HCT116 (cell line): ENCODE measurements around the gene TRPV5. TPM values are rescaled to one million over a fixed set of nuclear protein-coding genes. Genes with fewer than 3 reads are reported as not detected.

ENCODE experiments used
- ATAC-seq: fragments of 200-7000 bp; cut with Tn5 transposase; 2 replicates; pipeline ENCODE4 v1.9.1; 2020; ENCODE audit warnings: mild to moderate bottlenecking, moderate library complexity
- BruUV-seq: library from RNA; stranded (reverse); fragments of 400-500 nt; replicated peaks from 2 replicates; lab custom pipeline; 2021; lab: Mats Ljungman, UMichigan
- CTCF ChIA-PET: fragments of 300-600 bp; sonication (Branson Sonifier 250); formaldehyde crosslinking; loops from one replicate; lab custom pipeline; 2021; ENCODE audit warnings: antibody characterized with exemption; lab: Charles Lee
- POLR2A ChIA-PET: fragments of 300-600, 350-600 bp; sonication (Branson Sonifier 250); formaldehyde crosslinking; loops from one replicate; lab custom pipeline; 2021; ENCODE audit warnings: antibody characterized with exemption; lab: Charles Lee
- RAD21 ChIA-PET, 2 experiments: fragments of 300-600 bp; sonication (Branson Sonifier 250); formaldehyde crosslinking; loops; one replicate each; lab custom pipeline; 2023; ENCODE audit warnings: low total read pairs in 2 of 2; ENCODE audit not compliant: uncharacterized antibody in 2 of 2, unreplicated experiment in 2 of 2, low non-redundant PET in 1 of 2; lab: Charles Lee
- DNase-seq: peaks from one replicate; pipeline ENCODE4 v3.0.0-alpha.2; 2010; ENCODE audit warnings: low read depth, low spot score
- H2AFZ ChIP-seq: fragments of 200-600 bp; shearing (Covaris generic), sonication (generic); 2 replicates; pipeline ENCODE4 v1.6.1; 2017; ENCODE audit warnings: low read depth, mixed run types, mixed read lengths, antibody characterized with exemption, low read length; ENCODE audit not compliant: poor library complexity, severe bottlenecking
- H3K27ac ChIP-seq: 2 replicates; pipeline ENCODE4 v1.5.1; 2012; ENCODE audit warnings: low read depth, low read length
- H3K27me3 ChIP-seq: fragments of 200-600 bp; sonication (generic); 2 replicates; pipeline ENCODE4 v1.6.1; 2016; ENCODE audit warnings: mixed run types, low read length, mixed read lengths; ENCODE audit not compliant: insufficient read depth
- H3K36me3 ChIP-seq, 2 experiments: fragments of 200-500 bp in 1 of 2; fragments of 200-600 bp in 1 of 2; sonication (Bioruptor generic) in 1 of 2; sonication (generic) in 1 of 2; 2 replicates each; pipeline versions ENCODE4 v1.5.1 to v1.6.1; 2014 to 2016; ENCODE audit warnings: low read length in 2 of 2, inconsistent platforms in 1 of 2, mixed read lengths in 1 of 2, mixed run types in 1 of 2; ENCODE audit not compliant: insufficient read depth in 2 of 2, control insufficient read depth in 1 of 2
- H3K4me1 ChIP-seq, 2 experiments: fragments of 200-600 bp in 1 of 2; sonication (generic) in 1 of 2; 2 replicates each; pipeline versions ENCODE4 v1.5.1 to v1.6.1; 2012 to 2017; ENCODE audit warnings: low read length in 2 of 2, inconsistent platforms in 1 of 2, mild to moderate bottlenecking in 1 of 2, mixed read lengths in 1 of 2, mixed run types in 1 of 2, moderate library complexity in 1 of 2; ENCODE audit not compliant: insufficient read depth in 2 of 2, control insufficient read depth in 1 of 2
- H3K4me2 ChIP-seq: fragments of 200-600 bp; sonication (generic); 2 replicates; pipeline ENCODE4 v1.6.1; 2017; ENCODE audit warnings: mixed run types, low read length, mixed read lengths
- H3K4me3 ChIP-seq, 2 experiments: fragments of 200-600 bp in 1 of 2; sonication (generic) in 1 of 2; replicated peaks in 1 of 2; 2 replicates each; pipeline ENCODE4 v1.5.1; 2011 to 2016; ENCODE audit warnings: low read length in 2 of 2, control low read depth in 1 of 2, low read depth in 1 of 2, mild to moderate bottlenecking in 1 of 2, mixed read lengths in 1 of 2, mixed run types in 1 of 2
- H3K79me2 ChIP-seq: fragments of 200-600 bp; sonication (generic); 2 replicates; pipeline ENCODE4 v1.6.1; 2017; ENCODE audit warnings: mild to moderate bottlenecking, mixed run types, low read length, moderate library complexity, mixed read lengths; ENCODE audit not compliant: insufficient read depth
- H3K9ac ChIP-seq: fragments of 200-600 bp; sonication (generic); 2 replicates; pipeline ENCODE4 v1.6.1; 2016; ENCODE audit warnings: low read length, mixed read lengths
- H3K9me2 ChIP-seq: fragments of 200-600 bp; sonication (generic), shearing (Covaris generic); 2 replicates; pipeline ENCODE4 v1.6.1; 2017; ENCODE audit warnings: mixed run types, mild to moderate bottlenecking, moderate library complexity; ENCODE audit not compliant: insufficient read depth
- H3K9me3 ChIP-seq, 2 experiments: fragments of 200-500 bp in 1 of 2; fragments of 200-600 bp in 1 of 2; sonication (Bioruptor generic) in 1 of 2; sonication (generic) in 1 of 2; 2 replicates each; pipeline ENCODE4 v1.6.1; 2014 to 2017; ENCODE audit warnings: low read length in 2 of 2, mixed read lengths in 2 of 2, inconsistent platforms in 1 of 2, low read depth in 1 of 2, mild to moderate bottlenecking in 1 of 2, mixed run types in 1 of 2, moderate library complexity in 1 of 2; ENCODE audit not compliant: control insufficient read depth in 1 of 2, insufficient read depth in 1 of 2
- H4K20me1 ChIP-seq: fragments of 200-600 bp; sonication (generic), shearing (Covaris generic); 2 replicates; pipeline ENCODE4 v1.6.1; 2017; ENCODE audit warnings: mixed run types, mild to moderate bottlenecking, moderate library complexity; ENCODE audit not compliant: insufficient read depth
- CBX3 ChIP-seq: IDR thresholded peaks from 2 replicates; pipeline ENCODE4 v1.6.1; 2012; ENCODE audit warnings: low read depth
- EGR1 ChIP-seq: IDR thresholded peaks from 2 replicates; pipeline ENCODE4 v1.6.1; 2012; ENCODE audit warnings: low read depth
- EZH2 ChIP-seq: fragments of 200-600 bp; sonication (generic); IDR thresholded peaks from 2 replicates; pipeline ENCODE4 v1.6.1; 2017; ENCODE audit warnings: antibody characterized with exemption, mixed run types
- EZH2phosphoT487 ChIP-seq: fragments of 200-600 bp; IDR thresholded peaks from 2 replicates; pipeline ENCODE4 v1.6.1; 2018; ENCODE audit warnings: antibody characterized with exemption, borderline replicate concordance
- FOSL1 ChIP-seq: IDR thresholded peaks from 2 replicates; pipeline ENCODE4 v1.6.1; 2012; ENCODE audit warnings: low read depth
- POLR2AphosphoS5 ChIP-seq: IDR thresholded peaks from 2 replicates; pipeline ENCODE4 v1.6.1; 2011; ENCODE audit warnings: mild to moderate bottlenecking, low read depth, low read length, moderate library complexity
- RAD21 ChIP-seq: IDR thresholded peaks from 2 replicates; pipeline ENCODE4 v1.6.1; 2012; ENCODE audit warnings: low read depth, mild to moderate bottlenecking
- SIN3A ChIP-seq: IDR thresholded peaks from 2 replicates; pipeline ENCODE4 v1.6.1; 2012; ENCODE audit warnings: low read depth
- SRF ChIP-seq: IDR thresholded peaks from 2 replicates; pipeline ENCODE4 v1.6.1; 2012; ENCODE audit warnings: low read depth
- YY1 ChIP-seq: IDR thresholded peaks from 2 replicates; pipeline ENCODE4 v1.6.1; 2011; ENCODE audit warnings: low read length, low read depth, moderate library complexity, mild to moderate bottlenecking; ENCODE audit not compliant: insufficient replicate concordance; ENCODE audit errors: extremely low read depth
- ZFX ChIP-seq: fragments of 450-650 bp; IDR thresholded peaks from 2 replicates; pipeline ENCODE4 v1.6.1; 2017
- intact Hi-C: fragments of 100-400 bp; cut with micrococcal nuclease; formaldehyde crosslinking; loops from 2 replicates; pipeline ENCODE4 v1.10.0; 2022
- total RNA-seq: library from RNA; stranded (reverse); gene quantifications from one replicate; pipeline ENCODE4 v1.2.1, GENCODE V29; 2021; ENCODE audit not compliant: unreplicated experiment
- TF ChIP-seq, protein P1 (sequence below): IDR thresholded peaks from 2 replicates; pipeline ENCODE4 v1.6.1; 2012
- TF ChIP-seq, protein P2 (sequence below), 3 experiments: fragments of 200-600 bp in 1 of 3; sonication (generic) in 1 of 3; IDR thresholded peaks in 2 of 3; conservative IDR thresholded peaks in 1 of 3; 2 replicates each; pipeline ENCODE4 v1.5.1; 2012 to 2017; ENCODE audit warnings: low read depth in 2 of 3, low read length in 2 of 3, antibody characterized with exemption in 1 of 3, borderline replicate concordance in 1 of 3, control low read depth in 1 of 3, mild to moderate bottlenecking in 1 of 3, mixed read lengths in 1 of 3, mixed run types in 1 of 3, moderate library complexity in 1 of 3; ENCODE audit not compliant: insufficient read depth in 1 of 3

The TRPV5 gene
- total RNA-seq, 1 experiment from 2014 or later: not detected

- intact Hi-C loops: no loop called here
- no peak overlapping the region for H3K4me2 ChIP-seq
- ChIA-PET CTCF (no interaction called here), POLR2A (no interaction called here), RAD21 (no interaction called here)
- no peaks in the 10 kb centered on the region for H3K4me1 ChIP-seq
- H3K9me2 ChIP-seq: no peaks in the 10 kb centered on the region
- no peak overlapping the region for H3K27ac ChIP-seq
- no peaks in the 10 kb centered on the region for H4K20me1 ChIP-seq
- TF ChIP-seq FOSL1 (no peak), CBX3 (no peak)
- H3K79me2 ChIP-seq: no peaks in the 10 kb centered on the region
- no TSS peak for BruUV-seq
- no peak overlapping the region for H3K4me3 ChIP-seq
- H3K36me3 ChIP-seq: no peaks in the 10 kb centered on the region
- DNase-seq (no peak), ATAC-seq (no peak)
- H3K9me3 ChIP-seq: no peaks in the 10 kb centered on the region
- H3K27me3 ChIP-seq: no peaks in the 10 kb centered on the region
- no peak overlapping the region for H3K9ac ChIP-seq
- no peak overlapping the region for H2AFZ ChIP-seq
Observed at GRCh38 chr7:142930126-142930730, 3.3 kb downstream of the TRPV5 start.

- no TSS peak for BruUV-seq
- no peaks in the 10 kb centered on the region for H4K20me1 ChIP-seq
- no peaks in the 10 kb centered on the region for H3K36me3 ChIP-seq
- no peak overlapping the region for H3K9ac ChIP-seq
- DNase-seq (no peak), ATAC-seq (no peak)
- no peak overlapping the region for H3K4me3 ChIP-seq
- H3K4me1 ChIP-seq: no peaks in the 10 kb centered on the region
- no peaks in the 10 kb centered on the region for H3K27me3 ChIP-seq
- no peak for TF ChIP-seq YY1
- TF ChIP-seq EGR1: no peak
- no peak for TF ChIP-seq EZH2phosphoT487
- no peak for TF ChIP-seq EZH2
- TF ChIP-seq RAD21: no peak
- TF ChIP-seq, protein P1, sequence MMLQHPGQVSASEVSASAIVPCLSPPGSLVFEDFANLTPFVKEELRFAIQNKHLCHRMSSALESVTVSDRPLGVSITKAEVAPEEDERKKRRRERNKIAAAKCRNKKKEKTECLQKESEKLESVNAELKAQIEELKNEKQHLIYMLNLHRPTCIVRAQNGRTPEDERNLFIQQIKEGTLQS: no peak
- no peak for TF ChIP-seq ZFX
- no peak for TF ChIP-seq FOSL1
- TF ChIP-seq SRF: no peak
- no peak for TF ChIP-seq POLR2AphosphoS5
- TF ChIP-seq, protein P2, sequence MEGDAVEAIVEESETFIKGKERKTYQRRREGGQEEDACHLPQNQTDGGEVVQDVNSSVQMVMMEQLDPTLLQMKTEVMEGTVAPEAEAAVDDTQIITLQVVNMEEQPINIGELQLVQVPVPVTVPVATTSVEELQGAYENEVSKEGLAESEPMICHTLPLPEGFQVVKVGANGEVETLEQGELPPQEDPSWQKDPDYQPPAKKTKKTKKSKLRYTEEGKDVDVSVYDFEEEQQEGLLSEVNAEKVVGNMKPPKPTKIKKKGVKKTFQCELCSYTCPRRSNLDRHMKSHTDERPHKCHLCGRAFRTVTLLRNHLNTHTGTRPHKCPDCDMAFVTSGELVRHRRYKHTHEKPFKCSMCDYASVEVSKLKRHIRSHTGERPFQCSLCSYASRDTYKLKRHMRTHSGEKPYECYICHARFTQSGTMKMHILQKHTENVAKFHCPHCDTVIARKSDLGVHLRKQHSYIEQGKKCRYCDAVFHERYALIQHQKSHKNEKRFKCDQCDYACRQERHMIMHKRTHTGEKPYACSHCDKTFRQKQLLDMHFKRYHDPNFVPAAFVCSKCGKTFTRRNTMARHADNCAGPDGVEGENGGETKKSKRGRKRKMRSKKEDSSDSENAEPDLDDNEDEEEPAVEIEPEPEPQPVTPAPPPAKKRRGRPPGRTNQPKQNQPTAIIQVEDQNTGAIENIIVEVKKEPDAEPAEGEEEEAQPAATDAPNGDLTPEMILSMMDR (IDR thresholded peaks at IDR 0.05 in 2 of 3, conservative IDR thresholded peaks at IDR 0.05 in 1 of 3; ENCODE audit: borderline replicate concordance in 1 of 3, insufficient read depth in 1 of 3, low read depth in 2 of 3, low read length in 2 of 3): no peak
- TF ChIP-seq SIN3A: no peak
- no peaks in the 10 kb centered on the region for H3K9me3 ChIP-seq
- no peaks in the 10 kb centered on the region for H3K79me2 ChIP-seq
- ChIA-PET RAD21 (no interaction called here), CTCF (no interaction called here), POLR2A (no interaction called here)
- no peak overlapping the region for H2AFZ ChIP-seq
- no peak overlapping the region for H3K4me2 ChIP-seq
- no peak overlapping the region for H3K27ac ChIP-seq
- intact Hi-C loops: no loop called here
- no peaks in the 10 kb centered on the region for H3K9me2 ChIP-seq
Observed at GRCh38 chr7:142927949-142928348, 5.6 kb downstream of the TRPV5 start.
